ENCODE measurements around the gene ABCA1.

The ABCA1 gene

DNA sequence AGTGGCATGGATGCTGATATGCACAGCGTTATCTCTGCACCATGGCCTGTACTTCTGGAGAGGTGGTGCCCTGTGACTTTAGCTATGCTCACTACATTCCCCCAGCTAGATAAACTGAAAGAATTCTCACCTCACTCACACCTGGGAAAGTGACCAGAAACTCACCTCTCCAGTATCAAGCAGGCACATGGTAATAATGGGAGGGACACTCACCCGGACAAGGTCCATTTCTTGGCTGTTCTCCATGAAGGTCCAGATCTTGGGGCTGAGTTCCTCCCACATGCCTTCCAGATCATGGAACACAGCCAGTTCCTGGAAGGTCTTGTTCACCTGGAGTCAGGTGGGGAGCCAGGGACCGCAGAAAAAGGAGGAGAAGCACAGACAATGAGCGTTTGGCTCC lies 91.2 kb downstream of the ABCA1 start:
- no peak for DNase-seq

DNA sequence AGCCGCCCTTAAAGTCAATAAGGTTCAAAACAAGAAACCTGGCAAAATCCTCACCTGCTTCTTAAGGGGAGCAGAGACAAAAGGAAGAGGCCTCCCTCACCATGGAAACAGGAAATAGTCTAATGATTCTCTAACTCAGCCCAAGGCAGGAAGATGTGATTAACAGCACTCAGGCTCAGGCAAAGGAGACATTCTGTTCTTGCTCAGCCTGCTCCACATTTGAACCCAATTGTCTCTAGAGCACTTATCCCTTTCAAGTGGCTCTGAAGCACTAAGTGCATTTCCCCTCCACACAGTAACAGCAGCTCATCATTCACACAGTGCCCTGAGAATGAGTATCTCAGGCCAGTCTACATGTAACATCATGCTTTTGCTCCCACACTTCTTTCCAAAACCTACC lies 91.7 kb downstream of the ABCA1 start:
- no peak for DNase-seq

DNA sequence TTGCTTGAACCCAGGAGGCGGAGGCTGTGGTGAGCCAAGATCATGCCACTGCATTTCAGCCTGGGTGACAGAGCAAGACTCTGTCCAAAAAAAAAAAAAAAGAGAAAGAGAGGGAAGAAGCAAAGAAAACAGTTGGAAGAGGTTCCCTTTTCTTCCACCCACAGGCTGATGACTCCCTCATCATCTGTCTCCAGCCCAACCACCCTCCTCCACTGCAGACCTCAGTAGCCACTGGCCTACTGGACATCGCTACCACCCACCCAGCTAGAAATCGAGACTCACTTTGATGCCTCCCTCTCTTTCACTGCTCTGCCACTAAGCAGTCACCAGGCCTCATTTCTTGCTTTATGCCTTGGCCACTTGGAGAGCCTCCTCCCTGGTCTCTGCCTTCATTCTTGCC lies 92.8 kb downstream of the ABCA1 start:
- DNase-seq, result no peak

DNA sequence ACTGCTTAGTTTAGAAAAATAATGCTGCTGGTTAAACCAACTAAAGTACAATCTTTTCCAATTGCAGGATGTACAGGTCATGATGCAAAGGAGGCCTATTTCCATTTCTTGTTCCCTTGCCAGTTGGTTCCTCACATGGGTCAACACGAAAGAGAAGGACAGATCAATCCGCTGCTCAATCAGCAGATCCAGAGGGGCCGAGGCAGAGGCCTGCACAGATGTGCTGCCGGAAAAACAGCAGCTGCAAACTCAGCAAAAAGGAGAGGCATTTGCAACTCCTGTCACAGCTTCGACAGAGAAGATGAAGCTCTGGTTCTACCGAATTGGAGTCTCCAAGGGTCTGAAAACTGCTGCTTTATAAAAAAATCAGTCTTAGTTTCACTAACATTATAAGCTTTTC lies 94.3 kb downstream of the ABCA1 start:
- no peak for DNase-seq

DNA sequence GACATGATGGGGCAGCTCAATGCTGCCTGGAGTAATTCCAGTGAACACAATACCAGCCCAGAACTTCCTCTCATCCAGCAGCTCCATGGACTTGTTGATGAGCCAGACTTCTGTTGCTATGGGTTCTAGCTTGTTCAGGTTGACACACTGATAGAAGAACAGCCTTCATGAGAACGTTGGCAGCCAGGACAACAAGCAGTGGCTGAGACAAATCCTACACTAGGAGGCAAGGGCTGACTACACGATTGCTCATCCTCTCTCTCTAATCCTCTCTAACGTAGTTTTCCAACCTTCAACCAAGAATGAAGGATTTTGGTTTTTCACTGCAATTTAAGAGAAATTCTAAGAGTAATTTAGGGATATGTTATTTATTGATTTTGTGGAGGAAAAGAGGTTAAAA lies 96.3 kb downstream of the ABCA1 start:
- no peak for DNase-seq

DNA sequence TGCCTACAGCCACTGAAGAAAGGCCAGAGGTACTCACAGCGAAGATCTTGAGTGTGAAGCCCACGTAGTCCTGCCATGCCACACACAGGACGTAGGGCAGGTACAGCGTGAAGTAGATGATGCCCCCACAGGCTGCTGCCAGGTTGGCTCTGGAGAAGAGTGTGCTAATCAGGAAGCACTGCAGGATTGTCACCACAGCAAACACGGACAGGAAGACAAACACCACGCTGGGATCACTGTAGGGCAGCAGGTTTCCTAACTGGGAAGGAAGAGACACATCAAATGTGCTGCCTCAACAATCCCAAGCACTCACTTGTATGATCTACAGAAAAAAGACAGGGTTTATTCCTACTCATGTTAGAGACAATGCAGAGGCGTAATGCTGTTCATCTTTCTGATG lies 101.0 kb downstream of the ABCA1 start:
- no peak for DNase-seq

DNA sequence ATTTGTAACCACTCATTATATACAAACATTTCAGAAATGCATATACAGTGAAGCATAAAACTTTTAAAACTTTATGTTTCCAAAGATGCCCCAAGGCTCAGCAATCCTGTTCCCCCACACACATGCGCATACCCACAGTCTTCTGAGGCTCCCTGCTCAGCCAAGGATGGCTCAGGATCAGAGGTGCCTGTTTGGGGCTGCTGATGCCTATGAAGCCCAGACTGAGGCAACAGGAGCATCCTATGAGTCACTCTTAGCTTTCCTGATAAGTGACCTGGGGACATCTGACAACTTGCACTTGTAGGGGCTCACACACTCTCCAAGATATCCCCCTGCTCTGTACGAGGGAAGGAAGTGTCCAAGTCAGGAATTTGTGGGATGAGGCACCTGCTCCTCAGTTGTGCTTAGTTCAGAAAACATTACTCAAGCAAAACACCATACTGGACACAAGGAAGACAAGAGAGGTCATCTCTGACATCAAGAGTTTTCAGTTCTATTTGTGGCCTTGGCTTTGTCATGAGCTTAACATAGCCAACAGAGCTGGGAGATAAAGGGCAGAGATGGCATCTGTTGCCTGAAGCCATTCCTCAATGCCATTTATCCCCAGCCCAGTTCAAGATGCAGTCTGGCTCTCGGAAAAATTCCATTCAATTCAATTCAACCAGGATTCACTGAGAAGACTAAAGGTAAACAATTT lies 101.7 kb downstream of the ABCA1 start:
- no peak for DNase-seq

DNA sequence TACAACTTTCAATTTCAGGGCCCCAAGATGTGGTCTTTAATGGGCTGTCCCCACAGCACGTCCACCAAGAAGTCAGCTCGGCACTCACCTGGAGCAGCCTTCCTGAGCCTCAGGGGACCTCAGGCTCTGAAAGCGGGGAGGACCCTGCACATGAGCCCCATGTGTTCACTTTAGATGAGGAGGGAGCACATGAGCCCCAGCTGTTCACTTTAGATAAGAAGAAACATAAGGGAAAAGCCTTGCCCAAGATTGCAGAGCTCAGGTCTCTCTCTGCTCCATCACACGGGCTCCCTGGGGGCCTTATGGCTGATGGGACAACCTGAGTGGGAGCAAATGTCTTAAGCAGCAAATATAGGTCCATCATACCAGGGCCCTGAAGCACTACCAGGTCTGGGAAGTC lies 107.6 kb downstream of the ABCA1 start:
- DNase-seq, result no peak

DNA sequence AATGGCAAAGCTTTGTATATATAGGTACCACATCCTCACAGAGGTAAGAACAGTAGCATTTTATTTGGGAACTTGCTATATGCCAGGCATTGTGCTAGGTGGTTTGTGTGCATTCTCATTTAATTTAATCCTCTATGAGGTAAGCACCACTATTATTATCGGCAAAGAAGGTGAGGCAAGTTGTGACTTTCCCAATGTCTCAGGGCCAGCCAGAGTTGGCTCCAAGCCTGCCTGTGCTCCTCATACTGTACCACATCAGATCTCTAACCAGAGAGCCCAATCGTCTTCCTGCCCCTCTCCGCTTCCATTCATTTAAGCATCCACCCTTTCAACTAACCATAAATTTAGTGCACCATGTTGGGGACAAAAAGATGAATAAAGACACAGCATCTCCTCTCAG lies 108.9 kb downstream of the ABCA1 start:
- DNase-seq, result no peak

DNA sequence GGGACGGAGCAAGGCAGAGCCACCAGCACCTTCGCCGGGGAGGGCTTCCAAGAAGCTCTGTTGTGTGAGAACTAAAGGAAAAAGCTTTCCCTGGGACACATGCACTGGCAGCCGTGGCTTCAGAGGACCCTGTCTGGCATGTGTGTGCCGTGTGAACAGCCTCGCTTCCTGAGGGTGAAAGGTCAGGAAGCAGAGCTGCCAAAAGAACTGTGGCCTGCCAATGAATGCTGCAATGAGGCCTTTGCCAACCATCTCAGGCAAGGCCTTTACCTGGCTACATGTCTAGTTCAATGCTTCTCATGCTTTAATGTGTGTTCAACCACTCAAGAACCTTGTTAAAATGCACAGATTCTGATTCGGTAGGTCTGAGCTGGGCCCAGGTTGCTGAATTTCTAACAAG lies 110.5 kb downstream of the ABCA1 start:
- no peak for DNase-seq

DNA sequence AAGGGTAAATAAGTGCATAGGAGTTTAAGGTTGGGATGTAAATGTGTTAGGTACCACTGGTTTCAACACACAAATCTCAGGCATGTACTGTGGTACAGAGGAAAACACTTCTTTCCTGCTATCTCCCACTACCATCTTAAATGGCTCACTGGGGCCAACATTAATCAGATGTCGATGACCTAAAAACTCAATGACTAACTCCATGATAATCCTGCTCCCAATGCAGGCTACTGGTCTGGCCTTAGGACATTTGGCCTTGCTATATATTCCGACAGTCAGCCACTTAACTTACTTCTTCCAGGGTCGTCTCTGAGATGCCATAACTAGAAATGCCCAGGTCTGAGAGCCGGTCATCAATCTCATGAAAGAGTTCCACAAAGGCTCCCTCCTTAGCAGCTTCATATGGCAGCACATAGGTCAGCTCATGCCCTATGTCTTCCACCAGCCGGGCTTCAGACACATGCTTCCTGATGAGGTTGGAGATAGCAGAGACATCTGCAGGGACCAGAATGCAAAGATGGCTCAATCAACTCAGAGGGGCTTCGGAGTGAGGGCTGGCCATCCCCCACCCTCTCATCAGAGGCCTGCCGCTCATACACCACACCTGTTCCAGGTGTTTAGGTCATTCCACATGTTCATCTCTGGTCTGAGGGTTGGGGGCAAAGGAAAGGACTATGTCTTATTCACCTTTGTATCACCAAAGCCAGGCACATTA lies 111.9 kb downstream of the ABCA1 start:
- DNase-seq, result no peak

DNA sequence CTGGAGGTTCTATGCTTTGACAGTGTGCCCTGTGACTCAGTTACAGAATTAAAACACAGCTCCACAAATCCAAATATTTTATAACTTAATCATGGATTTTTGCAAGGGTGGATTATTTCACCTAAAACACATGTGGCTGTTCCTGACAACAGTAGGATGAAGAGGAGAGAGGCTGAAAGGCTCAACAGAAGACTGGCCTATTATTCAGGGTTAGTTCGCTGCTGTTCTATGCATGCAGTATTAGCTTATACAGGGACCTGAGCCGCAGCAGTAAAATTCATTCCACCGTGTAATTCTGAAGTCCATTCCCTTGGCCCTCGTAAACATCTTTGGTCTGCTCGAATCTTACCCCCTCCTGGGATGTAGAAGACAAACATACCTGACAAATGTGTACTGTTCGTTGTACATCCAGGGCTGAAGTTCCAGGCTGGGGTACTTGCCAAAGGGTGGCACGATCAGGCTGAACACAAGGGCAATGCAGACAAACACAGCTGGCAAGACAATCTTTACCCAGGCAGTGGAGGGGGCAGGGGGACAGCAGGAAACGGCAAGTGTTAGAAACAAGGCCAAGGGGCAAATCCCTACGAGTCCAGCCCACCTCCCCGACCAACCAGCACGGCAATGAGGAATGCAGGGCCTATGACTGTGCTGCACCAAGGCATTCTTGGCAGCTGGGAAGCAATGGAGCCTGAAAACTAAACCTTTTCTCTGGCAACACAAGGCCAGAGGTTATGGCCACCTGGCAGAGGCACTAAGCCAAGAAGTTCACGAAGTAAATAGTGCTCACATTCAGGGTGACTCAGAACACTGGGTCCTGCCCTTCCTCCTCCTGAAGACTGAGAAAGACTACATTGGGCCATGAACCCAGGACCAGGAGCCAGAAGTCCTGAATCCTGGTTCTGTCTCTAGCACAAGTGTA lies 117.3 kb downstream of the ABCA1 start:
- no peak for DNase-seq

DNA sequence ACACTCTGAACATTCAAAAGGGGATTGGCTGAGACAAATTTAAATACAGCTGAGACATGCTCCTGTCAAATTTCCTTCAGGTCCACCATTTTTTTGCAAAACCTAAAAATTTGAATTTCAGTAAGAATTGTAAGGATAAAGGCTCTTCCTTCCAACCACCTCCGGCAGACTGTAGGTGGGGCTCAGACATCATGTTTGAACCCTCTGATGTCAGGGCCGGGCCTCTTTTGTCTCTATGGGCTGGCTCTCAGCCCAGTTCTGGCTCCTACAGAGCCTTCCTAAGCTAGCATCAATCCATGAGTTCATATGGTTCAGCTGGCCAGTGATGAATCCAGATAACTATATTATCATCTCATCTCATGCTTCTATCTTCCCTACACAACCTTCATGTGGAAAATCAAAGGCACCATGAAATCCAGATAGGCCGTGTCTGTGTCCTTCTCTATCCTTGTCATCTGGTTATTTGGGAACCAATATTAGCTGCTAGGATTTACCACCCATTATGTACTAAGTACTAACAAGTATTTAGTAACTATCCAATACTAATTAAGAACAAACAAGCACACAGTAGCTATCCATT lies 119.8 kb downstream of the ABCA1 start:
- peak; percentile 64 for DNase-seq

DNA sequence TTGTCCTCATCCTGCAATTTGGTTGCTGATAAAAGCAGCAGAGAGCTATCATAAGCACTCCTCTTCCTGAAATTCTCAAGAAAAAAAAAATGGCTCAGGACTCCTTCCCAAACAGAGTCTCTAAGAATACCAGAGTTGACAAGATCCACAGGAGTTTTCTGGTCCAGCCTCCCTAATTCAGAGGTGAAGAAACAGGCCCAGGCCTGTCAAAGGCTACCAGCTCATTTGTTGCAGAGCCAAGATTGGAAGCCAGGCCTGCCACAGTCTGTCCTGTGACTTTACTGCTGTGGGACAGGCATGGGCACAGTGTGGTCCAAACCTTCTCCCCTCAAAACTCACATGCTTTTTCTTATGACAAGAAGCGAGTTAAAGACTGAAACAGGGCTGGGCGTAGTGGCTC lies 122.5 kb downstream of the ABCA1 start:
- DNase-seq, result no peak

DNA sequence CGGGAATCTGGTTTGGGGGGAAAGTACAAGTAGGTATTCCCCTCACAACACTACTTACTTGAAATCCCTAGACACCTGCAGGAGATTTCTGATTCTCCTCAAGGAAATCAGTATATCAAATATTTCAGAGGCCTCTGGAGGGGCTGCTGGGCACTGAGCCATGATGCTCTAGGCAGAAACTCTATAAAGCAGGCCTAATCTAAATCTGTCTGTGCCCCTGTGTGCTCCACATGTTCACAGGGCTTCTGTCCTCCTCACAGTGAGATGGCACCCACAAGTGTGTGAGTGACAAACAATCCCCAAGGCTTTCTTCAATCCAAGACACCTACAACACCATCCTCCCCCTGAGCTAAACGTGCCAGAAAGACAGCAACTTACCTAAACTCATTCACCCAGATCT lies 125.0 kb downstream of the ABCA1 start:
- DNase-seq, result no peak

DNA sequence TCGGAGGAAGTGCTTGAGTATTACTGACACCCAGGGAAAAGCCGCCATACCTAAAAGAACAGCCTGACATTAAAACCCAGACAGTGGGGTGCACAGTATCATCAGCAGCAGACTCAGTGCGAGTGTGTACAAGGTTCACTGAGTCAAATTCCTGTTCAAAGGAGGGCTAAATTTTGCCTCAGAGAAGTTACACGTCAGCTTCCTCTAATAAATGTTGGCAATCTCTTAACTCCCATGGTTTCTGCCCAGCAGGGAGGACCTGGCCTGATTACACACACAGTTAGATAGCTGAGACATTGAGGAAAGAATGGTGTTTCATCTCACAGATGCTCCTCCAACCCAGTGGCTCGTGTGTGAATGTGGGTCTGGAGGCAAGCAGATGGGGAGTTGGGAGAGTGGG lies 125.8 kb downstream of the ABCA1 start:
- no peak for DNase-seq

DNA sequence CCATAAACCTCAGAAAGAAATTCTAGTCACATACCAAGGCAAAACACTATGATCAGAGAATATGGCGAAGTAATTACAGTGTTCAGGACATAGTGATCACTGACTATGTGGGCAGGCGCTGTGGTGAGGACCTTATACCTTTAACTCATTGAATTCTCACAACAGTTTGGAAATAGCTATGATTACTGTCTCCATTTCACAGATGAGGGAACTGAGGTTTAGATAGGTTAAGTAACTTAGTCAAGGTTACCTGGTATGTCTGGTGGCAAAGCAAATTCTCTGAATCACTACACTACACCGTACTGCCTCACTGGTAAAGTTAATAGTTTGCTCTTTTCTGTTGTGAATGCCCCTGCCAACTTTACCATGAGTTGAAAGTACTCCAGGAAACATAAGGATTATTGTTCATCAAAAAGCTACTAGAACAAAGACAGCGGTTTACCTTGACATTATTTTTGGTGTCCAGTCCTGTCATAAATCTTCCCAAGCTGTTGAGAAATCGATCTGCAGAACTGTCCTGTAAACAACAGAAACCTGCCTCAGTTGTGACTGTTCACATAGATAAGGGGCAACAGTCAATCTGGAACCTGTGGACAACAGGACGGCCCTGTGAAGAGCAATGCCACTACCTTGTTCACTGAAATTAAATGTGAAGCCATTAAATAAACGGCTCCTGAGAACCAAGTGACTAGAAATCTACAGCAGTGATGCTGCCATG lies 127.7 kb downstream of the ABCA1 start:
- DNase-seq, result no peak

DNA sequence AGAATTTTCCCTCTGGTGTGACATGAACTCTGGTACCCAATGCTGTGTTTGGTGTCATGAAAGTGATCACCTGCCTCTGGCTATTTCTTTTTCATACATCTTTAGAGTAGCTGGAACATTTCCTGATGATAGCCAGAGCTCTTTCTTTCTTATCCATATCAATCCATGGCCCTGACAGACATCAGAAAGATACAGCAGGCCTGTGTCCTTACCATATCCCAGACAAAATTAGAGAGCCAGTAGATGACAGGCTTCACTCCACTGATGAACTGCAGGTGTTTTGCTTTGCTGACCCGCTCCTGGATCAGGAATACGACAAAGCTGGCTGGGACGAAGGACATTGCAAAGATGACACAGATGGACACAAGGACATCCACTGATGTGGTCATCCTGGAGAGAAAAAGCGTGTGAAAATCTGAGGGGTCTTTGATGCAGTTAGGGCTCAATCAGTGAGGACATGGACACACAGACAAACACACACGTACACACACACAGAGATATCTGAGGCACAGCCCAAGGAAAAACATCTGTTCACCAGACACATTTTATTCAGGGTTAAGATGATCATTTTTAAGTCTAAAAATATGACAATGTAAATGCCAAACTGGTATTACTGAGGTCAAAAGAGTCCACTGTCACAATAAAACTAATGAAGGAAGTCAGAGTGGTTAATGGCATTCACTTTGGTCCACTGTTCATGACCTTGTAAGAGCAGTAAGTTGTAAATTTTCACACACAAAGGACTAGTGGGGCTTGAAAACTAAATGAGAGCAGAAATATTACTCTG lies 129.6 kb downstream of the ABCA1 start:
- DNase-seq, result no peak

DNA sequence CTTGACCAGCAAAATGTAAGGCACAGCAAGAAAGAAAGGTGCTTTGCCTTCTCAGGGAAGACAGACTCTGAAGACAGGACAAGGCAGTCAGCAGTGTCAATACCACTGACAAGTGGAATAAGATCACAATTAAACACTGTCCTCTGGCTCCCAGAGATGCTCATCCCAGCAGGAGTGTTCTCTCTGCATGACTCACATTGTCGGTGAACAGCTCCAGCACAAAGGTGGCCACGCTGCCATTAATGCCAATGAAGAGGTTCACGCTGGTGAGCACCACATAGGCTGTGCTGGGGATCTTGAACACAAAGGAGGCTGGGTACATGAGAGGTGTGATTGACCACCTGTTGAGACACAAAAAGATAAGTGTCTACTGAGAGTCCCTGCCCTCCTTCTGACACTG lies 132.1 kb downstream of the ABCA1 start:
- DNase-seq, result no peak

DNA sequence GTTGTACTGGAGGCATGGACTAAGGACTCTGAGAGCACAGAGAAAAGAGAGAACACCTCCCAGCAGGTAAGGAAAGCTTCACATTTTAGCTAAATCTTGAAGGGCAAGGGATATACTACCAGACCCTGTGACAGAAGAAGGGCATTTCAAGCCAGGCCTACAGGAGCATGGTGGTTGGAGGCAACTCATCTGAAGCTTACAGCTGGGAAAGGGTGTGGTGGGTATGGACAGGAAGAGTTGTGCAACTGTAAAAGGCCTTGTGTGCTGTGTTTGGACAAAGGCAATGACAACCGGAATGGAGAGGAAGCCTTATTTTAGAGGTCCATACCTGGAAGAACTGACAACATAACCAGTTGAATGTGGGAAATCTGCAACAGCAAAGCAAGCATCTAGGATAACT lies 132.9 kb downstream of the ABCA1 start:
- no peak for DNase-seq

DNA sequence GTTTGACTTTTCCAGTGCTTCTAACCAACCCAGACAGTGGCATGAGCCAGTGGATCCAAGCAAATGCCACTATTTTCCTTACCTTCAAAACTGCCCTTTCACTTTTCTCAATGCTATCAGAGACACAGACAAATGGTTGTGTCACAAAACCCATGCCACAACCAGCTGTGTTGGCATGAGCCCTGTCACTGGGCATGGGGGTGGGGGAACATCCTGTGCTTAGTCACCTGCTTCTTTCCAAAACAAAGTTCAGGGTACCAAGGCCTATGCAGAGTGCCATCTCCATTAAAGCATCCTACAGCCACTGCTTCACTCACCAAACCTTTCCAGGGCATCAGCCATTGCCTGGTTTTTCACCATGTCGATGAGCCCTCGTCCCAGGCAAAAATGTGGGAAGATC lies 133.9 kb downstream of the ABCA1 start:
- DNase-seq, result no peak

DNA sequence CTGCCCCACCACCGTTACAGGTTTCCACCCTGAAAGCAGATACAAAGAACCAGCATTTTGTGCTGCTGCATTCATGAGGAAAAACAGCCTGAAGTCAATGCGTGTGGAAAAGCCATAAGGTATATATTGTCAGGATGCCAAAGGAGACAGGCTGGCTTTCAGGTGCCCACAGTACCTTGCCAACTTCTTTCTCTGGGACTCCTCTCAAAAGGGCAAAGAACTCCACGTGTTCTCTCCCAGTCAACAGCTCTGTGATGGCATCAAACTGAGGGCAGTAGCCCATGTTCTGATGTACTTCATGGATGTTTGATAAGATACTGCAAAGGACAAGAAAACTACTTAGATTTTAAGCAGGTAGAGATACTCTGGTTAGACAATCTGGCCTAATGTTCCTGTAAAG lies 139.7 kb downstream of the ABCA1 start:
- DNase-seq, result no peak
